HG02642 (cell line): ENCODE measurements around the gene MINPP1.
"Not testable (repeated sequence)": the region's sequence is repeated elsewhere in the genome, so short reads cannot be mapped to it uniquely, and the experiment has no call there.

Experiments
- ATAC-seq: cut with Tn5 transposase; IDR thresholded peaks from one replicate; pipeline ENCODE4 v1.9.1; 2021; ENCODE audit warnings: mild to moderate bottlenecking; ENCODE audit not compliant: unreplicated experiment, poor library complexity

Gene MINPP1

GRCh38 chr10:87560495-87561129 lies 55.9 kb downstream of the MINPP1 start:
- ATAC-seq = no peak

- ATAC-seq = no peak
Measured at GRCh38 chr10:87562750-87563149, 58.1 kb downstream of the MINPP1 start.

GRCh38 chr10:87565010-87565409 lies 60.3 kb downstream of the MINPP1 start:
- no peak for ATAC-seq

GRCh38 chr10:87575851-87576250 lies 71.2 kb downstream of the MINPP1 start:
- no peak for ATAC-seq

- ATAC-seq = no peak
Measured at GRCh38 chr10:87578160-87578841, 73.6 kb downstream of the MINPP1 start.

- no peak for ATAC-seq
Measured at GRCh38 chr10:87578842-87579401, 74.2 kb downstream of the MINPP1 start.

- ATAC-seq = no peak
Measured at GRCh38 chr10:87579563-87579962, 74.9 kb downstream of the MINPP1 start.

- ATAC-seq = no peak
Measured at GRCh38 chr10:87580016-87580415, 75.3 kb downstream of the MINPP1 start.

GRCh38 chr10:87585565-87586514 lies 81.1 kb downstream of the MINPP1 start:
- ATAC-seq = no peak

GRCh38 chr10:87589645-87590051 lies 85.0 kb downstream of the MINPP1 start:
- no peak for ATAC-seq

GRCh38 chr10:87590705-87591588 lies 86.3 kb downstream of the MINPP1 start:
- ATAC-seq = no peak

- no peak for ATAC-seq
Measured at GRCh38 chr10:87591589-87591886, 86.8 kb downstream of the MINPP1 start.

- ATAC-seq = not testable (repeated sequence)
Measured at GRCh38 chr10:87592920-87593319, 88.2 kb downstream of the MINPP1 start.

GRCh38 chr10:87593702-87594101 lies 89.0 kb downstream of the MINPP1 start:
- ATAC-seq = no peak

- no peak for ATAC-seq
Measured at GRCh38 chr10:87594181-87594580, 89.5 kb downstream of the MINPP1 start.

GRCh38 chr10:87594864-87595263 lies 90.2 kb downstream of the MINPP1 start:
- no peak for ATAC-seq

- no peak for ATAC-seq
Measured at GRCh38 chr10:87596351-87596750, 91.7 kb downstream of the MINPP1 start.

- ATAC-seq = no peak
Measured at GRCh38 chr10:87598700-87599099, 94.0 kb downstream of the MINPP1 start.

GRCh38 chr10:87600581-87600980 lies 95.9 kb downstream of the MINPP1 start:
- no peak for ATAC-seq
